Loucy (cell line): ENCODE measurements around the gene PDGFRA.

Experiments used
- CTCF ChIP-seq: fragments of 200-600 bp; sonication (generic); conservative IDR thresholded peaks from 2 replicates; pipeline ENCODE4 v1.5.1; 2014; ENCODE audit warnings: mild to moderate bottlenecking, antibody characterized with exemption, low read length
- EZH2phosphoT487 ChIP-seq: fragments of 200-600 bp; IDR thresholded peaks from 2 replicates; pipeline ENCODE4 v1.6.1; 2018; ENCODE audit warnings: antibody characterized with exemption, mild to moderate bottlenecking, moderate library complexity, borderline replicate concordance

- peak; percentile 94 for TF ChIP-seq CTCF
- TF ChIP-seq EZH2phosphoT487, result no peak
Observed at GRCh38 chr4:54318904-54319303, 89.8 kb downstream of the PDGFRA start.
